ENCODE results near the gene NKIRAS2.

Gene NKIRAS2

DNA sequence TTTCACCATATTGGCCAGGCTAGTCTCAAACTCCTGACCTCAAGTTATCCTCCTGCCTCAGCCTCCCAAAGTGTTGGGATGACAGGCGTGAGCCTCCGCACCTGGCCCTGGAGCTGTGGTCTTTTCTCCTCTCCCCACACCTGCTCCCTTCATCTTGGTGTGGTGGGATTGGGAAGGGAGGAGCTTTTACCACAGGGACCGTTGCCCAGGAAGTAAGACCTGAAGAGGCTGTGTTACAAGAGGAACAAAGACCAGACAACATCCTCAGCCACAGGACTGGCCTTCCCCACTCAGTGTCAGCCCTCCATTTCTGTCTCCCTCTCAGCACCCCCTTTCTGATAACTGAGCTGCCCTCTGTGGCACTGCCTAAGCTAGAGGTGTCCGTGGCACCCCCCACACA, 39.9 kb downstream of the NKIRAS2 start:
- DNase-seq = no peak

DNA sequence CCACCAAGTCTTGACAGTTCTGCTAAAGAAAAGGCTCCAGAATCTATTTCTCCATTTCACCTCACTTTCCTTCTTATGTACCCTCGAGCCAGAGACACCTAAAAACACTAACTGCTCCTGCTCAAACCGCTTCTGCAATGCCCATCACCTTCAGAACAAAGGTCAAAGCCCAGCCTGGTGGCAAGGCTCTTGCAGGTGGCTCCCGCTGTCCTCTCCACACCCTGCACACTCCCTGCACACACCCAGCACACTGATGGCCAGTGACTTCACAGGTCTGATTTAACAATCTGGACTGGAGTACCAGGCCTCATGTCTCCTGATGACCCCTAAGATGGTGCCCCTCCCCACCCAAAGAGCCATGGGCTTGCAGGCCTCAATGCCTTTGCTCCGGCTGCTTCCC, 40.3 kb downstream of the NKIRAS2 start:
- no peak for DNase-seq

DNA sequence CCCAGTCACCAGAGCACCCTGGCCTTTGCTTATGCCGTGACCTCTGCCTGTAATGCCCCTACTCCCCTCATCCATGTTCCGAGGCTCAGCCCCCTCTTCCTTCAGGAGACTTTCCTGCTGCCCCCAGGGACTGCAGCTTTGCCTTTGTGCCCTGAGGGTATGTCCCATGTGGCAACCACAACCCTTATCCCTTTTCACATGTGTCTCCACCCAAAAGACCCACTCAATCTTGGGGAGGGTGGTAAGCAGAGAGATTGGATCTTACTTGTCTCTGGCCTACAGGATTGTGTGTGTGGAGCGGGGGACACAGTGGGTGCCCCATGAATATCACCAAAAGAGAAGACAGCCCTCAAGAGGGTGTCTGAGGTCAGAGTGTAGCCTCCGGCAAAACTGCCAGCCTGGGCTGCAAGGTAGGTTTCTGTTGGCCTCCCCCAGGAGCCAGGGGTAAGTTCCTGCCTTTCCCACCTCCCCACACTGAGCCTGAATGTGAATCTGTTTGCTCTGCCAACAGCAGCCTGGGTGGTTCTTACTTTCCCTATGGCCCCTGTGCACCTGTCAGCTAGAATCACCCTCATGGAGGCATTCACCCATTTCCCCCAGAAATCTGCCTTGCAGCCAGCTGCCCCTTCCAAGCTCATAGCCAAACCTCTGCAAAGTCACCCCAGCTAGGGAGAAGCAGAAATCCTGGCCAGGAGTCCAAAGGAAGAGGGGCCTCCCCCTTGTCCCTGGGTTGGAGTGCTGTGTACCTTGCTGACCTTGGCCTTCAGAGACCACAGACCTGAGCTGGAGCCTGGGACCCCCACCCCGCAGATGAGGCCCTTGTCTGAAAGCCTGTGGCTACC, 42.0 kb downstream of the NKIRAS2 start:
- DNase-seq = no peak

DNA sequence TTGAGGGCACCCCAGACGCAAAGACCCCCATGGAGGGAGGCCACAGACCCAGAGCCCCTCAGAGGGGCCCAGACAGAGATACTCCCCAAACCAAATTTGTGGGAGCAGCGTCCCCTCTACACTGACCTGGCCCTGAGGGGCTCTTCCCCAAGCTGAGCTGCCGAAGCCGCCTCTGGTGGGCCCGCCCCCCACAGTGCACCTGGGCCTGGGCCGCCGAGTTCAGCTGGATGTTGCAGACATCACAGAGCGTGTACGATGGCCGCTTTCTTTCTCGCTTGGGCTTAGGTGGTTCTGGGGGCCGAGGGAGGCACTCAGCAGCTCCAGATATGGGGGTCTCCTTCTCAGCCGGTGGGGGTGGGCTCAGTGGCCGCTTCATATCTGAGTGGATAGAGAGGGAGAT, 42.8 kb downstream of the NKIRAS2 start:
- DNase-seq = no peak

DNA sequence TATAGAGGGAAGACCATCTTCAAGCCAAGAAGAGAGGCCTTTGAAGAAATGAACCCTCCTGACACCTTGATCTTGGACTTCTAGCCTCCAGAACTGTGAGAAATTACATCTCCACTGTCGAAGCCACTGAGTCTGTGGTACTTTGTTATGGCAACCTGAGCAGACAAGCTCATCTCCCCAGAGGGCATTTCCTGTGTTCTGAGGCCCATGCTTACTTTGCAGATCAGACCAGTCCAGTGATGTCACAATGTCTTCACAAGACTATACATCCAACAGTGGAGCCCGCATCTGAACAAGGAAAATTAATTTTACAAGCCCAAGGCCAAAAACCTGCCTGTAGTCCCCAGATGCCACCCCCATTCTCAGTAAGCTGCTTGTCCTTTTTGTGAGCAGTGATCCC, 45.3 kb downstream of the NKIRAS2 start:
- DNase-seq = no peak

DNA sequence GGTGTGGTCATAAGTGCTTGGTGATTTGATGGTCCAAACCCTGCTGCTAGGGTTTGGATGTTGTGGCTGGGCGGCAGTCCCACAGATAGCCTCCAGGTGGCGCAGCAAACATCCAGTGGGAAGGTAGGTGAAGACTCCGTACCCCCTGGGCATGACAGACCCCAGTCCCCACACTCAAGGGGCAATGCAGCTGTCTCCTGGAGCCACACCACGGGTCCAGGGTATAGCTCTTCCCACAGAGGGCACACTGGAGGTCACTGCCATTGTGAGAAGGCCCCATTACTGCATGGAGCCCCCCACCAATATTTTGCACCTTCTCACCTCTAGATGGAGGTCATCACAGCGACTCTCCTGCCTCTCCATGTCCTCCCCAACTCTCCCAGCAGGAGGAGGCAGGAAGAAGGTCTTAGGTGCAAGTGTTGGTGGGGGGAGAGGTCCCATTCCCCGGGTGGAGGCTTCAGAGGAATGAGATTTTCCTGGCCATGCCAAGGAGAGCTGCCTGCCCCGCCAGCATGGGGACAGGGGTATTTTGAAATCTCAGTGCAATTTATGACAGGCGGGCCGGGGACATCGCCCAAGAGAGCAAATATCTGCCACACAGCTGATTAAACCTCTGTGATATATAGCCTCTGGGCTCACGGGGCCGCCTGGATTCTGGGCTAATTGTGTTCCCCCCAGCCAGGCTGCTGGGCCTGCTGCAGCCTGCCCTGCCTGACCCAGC, 47.6 kb downstream of the NKIRAS2 start:
- DNase-seq = peak; percentile 73

DNA sequence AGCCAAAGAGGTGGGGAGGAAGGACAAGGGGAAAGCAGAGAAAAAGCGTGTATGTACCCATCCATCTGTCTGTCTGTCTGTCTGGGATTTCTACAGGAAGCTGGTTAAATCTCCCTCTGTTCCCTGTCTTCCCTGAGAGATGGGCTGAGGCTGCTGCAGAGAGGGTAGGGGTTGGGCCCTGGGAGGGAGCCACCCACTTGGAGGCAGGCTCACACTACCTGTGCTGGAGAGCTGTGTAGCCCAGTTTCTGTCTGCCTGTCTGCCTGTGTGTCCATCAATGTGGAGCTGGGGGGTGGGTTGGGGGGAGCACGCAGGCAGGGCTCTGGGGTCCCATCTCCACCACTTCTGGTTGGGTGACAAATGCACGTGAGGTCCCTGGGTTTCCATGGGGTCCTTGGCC, 49.1 kb downstream of the NKIRAS2 start:
- DNase-seq = no peak

DNA sequence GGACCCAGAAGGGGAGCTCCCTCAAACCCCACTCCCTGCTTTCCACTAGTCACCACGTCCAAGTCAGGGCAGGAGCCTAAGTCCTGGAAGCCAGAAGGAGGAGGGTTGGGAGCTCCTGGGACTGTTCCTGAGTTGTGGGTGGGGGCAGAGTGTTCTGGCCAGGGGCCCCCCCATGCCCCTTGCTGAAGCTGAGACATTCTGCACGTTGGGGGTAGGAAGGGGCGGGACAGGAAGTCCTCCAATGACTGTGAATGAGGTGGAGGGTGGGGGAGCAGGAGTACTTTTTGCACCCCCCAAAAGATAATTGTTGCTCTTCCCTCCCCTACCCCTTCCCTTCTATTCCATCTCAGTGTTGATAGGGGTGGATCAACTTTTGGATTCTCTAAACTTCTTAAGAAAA, 51.9 kb downstream of the NKIRAS2 start:
- DNase-seq = no peak

DNA sequence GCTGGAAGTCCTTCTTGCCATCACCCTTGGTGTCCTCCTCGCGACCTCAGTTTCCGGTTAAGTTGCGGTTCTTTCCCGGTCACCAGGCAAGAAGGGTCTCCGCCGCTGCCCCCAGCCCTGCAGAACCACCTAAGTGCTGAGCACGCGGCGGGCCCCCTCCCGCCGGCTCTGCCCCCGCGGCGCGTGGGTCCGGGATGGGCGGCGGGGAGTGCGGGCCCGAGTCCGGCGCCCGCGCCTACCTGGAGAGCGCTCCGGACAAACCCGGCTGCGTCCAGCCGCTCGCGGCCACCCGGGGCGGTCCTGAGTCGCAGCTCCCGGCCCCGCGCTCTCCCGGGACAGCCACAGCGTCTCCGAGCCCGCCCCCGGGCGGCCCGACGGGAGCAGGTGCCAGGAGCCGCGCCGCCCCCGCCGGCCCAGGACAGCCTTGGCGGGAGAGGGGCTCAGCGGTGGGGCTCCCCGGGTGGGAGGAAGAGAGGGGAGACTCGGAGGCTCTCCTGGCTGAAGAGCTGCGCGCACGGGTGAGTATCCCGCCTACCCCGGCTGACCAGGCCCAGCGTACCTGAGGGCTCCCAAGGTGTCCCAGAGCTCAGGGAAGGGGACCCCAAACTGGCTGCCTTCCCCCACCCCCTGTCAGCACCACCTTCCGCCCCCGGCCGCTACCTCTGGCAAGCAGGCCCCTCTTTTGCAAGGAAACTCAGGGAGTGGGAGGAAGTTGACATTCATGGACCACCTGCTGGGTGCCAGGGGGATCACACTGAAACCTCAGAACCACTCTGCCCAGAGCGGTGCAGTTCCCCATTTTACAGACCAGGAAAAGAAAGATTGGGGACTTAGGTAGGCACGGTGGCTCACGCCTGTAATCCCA, 52.7 kb downstream of the NKIRAS2 start:
- DNase-seq = no peak
